HL-60 (cell line): ENCODE measurements around the gene KIF25.

Experiments
- DNase-seq, 2 experiments: peaks; one replicate each; pipeline ENCODE4 v3.0.0-alpha.2; 2010 to 2020; ENCODE audit warnings: low read depth in 1 of 2, low spot score in 1 of 2
- H3K27ac ChIP-seq: fragments of 250-450 bp; sonication (Bioruptor Pico); replicated peaks from 2 replicates; pipeline ENCODE4 v1.5.1; 2020; ENCODE audit warnings: mild to moderate bottlenecking, moderate library complexity
- H3K27me3 ChIP-seq: fragments of 250-450 bp; sonication (Bioruptor Pico); 2 replicates; pipeline ENCODE4 v1.5.1; 2021; ENCODE audit warnings: mild to moderate bottlenecking, moderate library complexity; ENCODE audit not compliant: insufficient read depth, poor library complexity, severe bottlenecking
- H3K4me3 ChIP-seq: replicated peaks from 2 replicates; pipeline ENCODE4 v1.5.1; 2011; ENCODE audit warnings: mild to moderate bottlenecking, control low read depth, low read length; ENCODE audit not compliant: insufficient read depth
- CTCF ChIP-seq: IDR thresholded peaks from one replicate; pipeline ENCODE4 v1.5.1; 2011; ENCODE audit warnings: low read length, control low read depth, inconsistent platforms; ENCODE audit not compliant: insufficient read depth
- GABPA ChIP-seq: IDR thresholded peaks from 2 replicates; pipeline ENCODE4 v1.6.1; 2012; ENCODE audit warnings: low read depth
- POLR2AphosphoS5 ChIP-seq: IDR thresholded peaks from 2 replicates; pipeline ENCODE4 v1.6.1; 2012; ENCODE audit warnings: low read depth
- REST ChIP-seq: IDR thresholded peaks from 2 replicates; pipeline ENCODE4 v1.6.1; 2012; ENCODE audit warnings: low read depth; ENCODE audit not compliant: insufficient replicate concordance
- SPI1 ChIP-seq: IDR thresholded peaks from 2 replicates; pipeline ENCODE4 v1.6.1; 2012; ENCODE audit warnings: low read depth, mild to moderate bottlenecking, borderline replicate concordance

KIF25 gene

GRCh38 chr6:168062346-168063289 lies 65.1 kb downstream of the KIF25 start:
- TF ChIP-seq CTCF (no peak), POLR2AphosphoS5 (no peak), GABPA (no peak), REST (no peak), SPI1 (no peak)
- Histone ChIP-seq H3K4me3 (no peak overlapping the region), H3K27ac (no peak overlapping the region), H3K27me3 (no peaks in the 10 kb centered on the region)
- DNase-seq, result no peak

- TF ChIP-seq POLR2AphosphoS5 (no peak), GABPA (no peak), REST (no peak), SPI1 (no peak), CTCF (no peak)
- Histone ChIP-seq H3K4me3 (no peak overlapping the region), H3K27me3 (no peaks in the 10 kb centered on the region), H3K27ac (no peak overlapping the region)
- no peak for DNase-seq
These were observed 66.0 kb downstream of the KIF25 start for GRCh38 chr6:168063431-168063830.

- H3K4me3 ChIP-seq, result no peak overlapping the region
- DNase-seq, result no peak
- no peaks in the 10 kb centered on the region for H3K27me3 ChIP-seq
- H3K27ac ChIP-seq, result no peak overlapping the region
- TF ChIP-seq GABPA (no peak), REST (no peak), SPI1 (no peak), POLR2AphosphoS5 (no peak), CTCF (no peak)
These were observed 66.8 kb downstream of the KIF25 start for GRCh38 chr6:168064226-168064807.
